ENCODE measurements around the gene DPEP2NB. TPM values are rescaled to one million over a fixed set of nuclear protein-coding genes. Genes with fewer than 3 reads are reported as not detected.

The DPEP2NB gene, protein sequence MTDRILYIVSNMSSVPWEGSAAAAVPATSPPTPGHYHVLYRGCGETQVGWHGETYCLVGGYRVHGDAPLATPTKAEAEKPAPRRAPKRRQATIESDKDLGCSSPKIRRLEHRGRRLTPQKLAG
- total RNA-seq: not detected
- long read RNA-seq, donor 1: 0 reads
- long read RNA-seq, donor 2: 0 reads

DNA sequence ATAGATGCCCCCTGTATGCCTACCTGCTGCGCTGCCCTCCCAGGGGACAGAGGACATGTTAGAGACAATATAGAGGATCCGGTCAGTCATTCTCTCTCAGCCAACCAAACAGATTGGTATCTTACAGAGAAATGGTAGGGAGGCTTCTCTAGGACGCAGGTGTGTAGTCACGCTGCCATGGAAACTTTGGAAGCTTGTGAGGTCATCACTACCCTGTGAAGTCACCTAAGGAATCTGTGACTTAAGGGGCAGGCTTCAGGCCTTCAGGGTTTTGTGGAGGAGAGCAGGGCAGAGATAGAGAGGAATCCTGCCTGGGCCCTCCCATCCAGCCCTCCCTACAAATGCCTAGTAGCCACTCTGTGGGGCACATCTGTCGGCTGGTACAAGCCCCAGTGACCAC, at the start of gene DPEP2NB:
TSS of gene DPEP2NB (minus strand) at position 231 of the 400 bp plus-strand sequence. CDS start at position 90, 141 bp downstream.
- H3K4me3 ChIP-seq: no peak within 1 kb of the TSS
- intact Hi-C loops (cut with DNase I, micrococcal nuclease): no loop called here
- no peaks in the 10 kb centered on the region for H3K9me3 ChIP-seq
- TF ChIP-seq, protein P1, sequence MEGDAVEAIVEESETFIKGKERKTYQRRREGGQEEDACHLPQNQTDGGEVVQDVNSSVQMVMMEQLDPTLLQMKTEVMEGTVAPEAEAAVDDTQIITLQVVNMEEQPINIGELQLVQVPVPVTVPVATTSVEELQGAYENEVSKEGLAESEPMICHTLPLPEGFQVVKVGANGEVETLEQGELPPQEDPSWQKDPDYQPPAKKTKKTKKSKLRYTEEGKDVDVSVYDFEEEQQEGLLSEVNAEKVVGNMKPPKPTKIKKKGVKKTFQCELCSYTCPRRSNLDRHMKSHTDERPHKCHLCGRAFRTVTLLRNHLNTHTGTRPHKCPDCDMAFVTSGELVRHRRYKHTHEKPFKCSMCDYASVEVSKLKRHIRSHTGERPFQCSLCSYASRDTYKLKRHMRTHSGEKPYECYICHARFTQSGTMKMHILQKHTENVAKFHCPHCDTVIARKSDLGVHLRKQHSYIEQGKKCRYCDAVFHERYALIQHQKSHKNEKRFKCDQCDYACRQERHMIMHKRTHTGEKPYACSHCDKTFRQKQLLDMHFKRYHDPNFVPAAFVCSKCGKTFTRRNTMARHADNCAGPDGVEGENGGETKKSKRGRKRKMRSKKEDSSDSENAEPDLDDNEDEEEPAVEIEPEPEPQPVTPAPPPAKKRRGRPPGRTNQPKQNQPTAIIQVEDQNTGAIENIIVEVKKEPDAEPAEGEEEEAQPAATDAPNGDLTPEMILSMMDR (IDR thresholded peaks at IDR 0.05): no peak
- H3K4me1 ChIP-seq (ENCODE audit: low read depth): no peaks in the 10 kb centered on the region
- no peak for ATAC-seq
- H3K36me3 ChIP-seq (ENCODE audit: low read depth): no peaks in the 10 kb centered on the region
- no peak for DNase-seq

DNA sequence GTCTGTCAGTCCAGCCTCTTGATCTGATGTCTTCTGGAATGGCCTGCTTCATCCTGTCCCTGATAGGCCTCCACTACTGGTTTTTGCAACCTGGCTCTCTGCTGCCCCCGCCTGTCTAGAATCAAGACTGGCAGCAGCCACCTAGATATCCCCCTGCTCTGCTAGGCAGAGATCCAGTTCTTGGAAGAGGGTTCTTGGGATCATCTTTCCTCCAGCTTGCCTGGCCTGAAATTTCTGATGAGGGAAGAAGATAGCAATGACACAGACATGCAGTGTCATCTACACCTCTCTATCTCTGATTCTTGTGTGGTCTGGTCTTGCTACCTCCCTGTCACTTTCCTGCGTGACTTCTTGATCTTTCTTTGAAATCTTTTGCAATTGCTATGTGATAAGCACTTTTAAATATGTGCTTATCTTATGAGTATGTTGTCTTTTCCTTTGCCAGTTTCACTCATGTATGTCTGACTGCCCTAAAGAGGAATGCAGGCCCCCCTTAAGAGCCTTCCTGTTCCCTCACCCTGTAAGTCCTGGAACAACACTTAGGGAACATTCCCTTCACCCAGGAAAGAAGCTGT, 49.2 kb upstream of the DPEP2NB start:
- ATAC-seq (peak; percentile 73), DNase-seq (peak; percentile 72 to 79 (median 76))
- intact Hi-C loops (cut with DNase I, micrococcal nuclease): no loop called here
- H3K9me3 ChIP-seq: no peaks in the 10 kb centered on the region
- TF ChIP-seq, protein P1 (IDR thresholded peaks at IDR 0.05): peak; percentile 72
- H3K4me3 ChIP-seq: no peak overlapping the region
- peaks cover 18% of the 10 kb centered on the region for H3K4me1 ChIP-seq (ENCODE audit: low read depth)
- H3K36me3 ChIP-seq (ENCODE audit: low read depth): no peaks in the 10 kb centered on the region

DNA sequence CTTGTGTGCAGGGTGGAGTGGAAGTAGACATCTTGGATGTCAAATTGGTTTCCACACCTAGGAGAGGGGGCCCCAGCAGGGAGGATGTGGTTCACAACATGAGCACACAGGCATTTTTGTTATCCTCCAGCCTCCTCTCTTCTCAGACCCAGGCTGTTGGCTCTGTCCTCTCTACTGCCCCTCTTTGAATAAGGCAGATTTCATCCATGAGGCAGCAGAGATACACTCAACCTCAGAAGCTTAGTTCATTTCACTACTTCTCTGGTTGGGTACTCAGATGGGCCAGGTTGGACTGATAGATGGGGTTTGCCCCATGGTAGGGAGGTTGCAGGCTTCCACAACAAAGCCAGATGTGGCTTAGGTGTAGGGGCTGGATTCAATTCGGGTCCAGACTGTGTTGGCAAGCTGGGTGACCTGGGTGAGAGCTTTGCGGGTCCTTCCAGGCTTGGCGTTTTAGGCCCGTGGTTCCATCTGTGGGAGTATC, 47.2 kb upstream of the DPEP2NB start:
- intact Hi-C loops (cut with DNase I, micrococcal nuclease): no loop called here
- peak; percentile 51 for ATAC-seq
- Histone ChIP-seq H3K4me1 (ENCODE audit: low read depth) (peaks cover 5% of the 10 kb centered on the region), H3K4me3 (no peak overlapping the region), H3K36me3 (ENCODE audit: low read depth) (no peaks in the 10 kb centered on the region), H3K9me3 (no peaks in the 10 kb centered on the region)
- TF ChIP-seq, protein P1 (IDR thresholded peaks at IDR 0.05): no peak
- DNase-seq: no peak

DNA sequence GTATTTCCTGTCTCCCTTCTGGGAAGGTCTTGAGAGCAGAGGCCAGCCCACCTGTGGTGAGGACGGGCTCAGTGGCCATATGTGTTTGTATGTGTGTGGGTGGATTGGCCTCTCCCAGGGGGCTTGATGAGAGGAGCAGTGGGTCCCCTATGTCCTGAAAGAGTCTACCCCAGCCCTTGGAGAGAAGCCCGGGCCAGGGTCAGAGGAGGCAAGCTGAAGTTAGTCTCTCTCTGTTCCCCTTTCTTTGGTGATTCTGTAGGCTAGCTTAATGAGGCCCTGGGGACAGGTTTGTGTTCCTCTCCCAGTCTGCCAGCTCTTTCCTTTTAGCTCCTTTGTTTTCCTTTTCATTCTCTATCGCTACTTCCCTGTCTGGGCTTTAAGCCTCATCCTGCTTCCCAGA, 45.7 kb upstream of the DPEP2NB start:
- Histone ChIP-seq H3K4me1 (ENCODE audit: low read depth) (peaks cover 4% of the 10 kb centered on the region), H3K9me3 (no peaks in the 10 kb centered on the region), H3K4me3 (no peak overlapping the region), H3K36me3 (ENCODE audit: low read depth) (no peaks in the 10 kb centered on the region)
- ATAC-seq: no peak
- TF ChIP-seq, protein P1 (IDR thresholded peaks at IDR 0.05): no peak
- intact Hi-C loops (cut with DNase I, micrococcal nuclease): no loop called here
- no peak for DNase-seq

DNA sequence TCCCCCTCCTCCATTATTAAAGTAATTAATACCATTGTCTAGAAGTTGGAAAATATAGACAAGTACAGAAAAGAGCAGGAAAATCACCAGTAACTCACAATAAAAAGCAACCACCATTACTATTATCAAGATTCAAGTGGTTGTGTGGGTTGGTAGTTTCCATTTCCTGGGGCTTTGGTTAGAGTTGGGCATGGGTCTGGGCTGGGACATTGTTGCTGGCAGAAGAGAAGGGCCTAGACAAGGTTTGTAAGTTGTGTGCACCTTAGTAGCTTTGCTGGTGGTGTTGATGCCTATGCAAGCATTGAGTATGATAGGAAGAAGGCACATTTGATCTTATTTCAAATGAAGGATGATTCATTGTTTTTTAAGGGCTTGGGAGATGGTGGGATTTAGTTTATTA, 44.1 kb upstream of the DPEP2NB start:
- DNase-seq (no peak), ATAC-seq (no peak)
- intact Hi-C loops (cut with DNase I, micrococcal nuclease): no loop called here
- H3K9me3 ChIP-seq: no peaks in the 10 kb centered on the region
- peaks cover 2% of the 10 kb centered on the region for H3K4me1 ChIP-seq (ENCODE audit: low read depth)
- TF ChIP-seq, protein P1 (IDR thresholded peaks at IDR 0.05): no peak
- H3K4me3 ChIP-seq: no peak overlapping the region
- no peaks in the 10 kb centered on the region for H3K36me3 ChIP-seq (ENCODE audit: low read depth)

Measured in mucosa of descending colon (tissue), 3 donors.